ENCODE data around the gene GNLY.

DNA sequence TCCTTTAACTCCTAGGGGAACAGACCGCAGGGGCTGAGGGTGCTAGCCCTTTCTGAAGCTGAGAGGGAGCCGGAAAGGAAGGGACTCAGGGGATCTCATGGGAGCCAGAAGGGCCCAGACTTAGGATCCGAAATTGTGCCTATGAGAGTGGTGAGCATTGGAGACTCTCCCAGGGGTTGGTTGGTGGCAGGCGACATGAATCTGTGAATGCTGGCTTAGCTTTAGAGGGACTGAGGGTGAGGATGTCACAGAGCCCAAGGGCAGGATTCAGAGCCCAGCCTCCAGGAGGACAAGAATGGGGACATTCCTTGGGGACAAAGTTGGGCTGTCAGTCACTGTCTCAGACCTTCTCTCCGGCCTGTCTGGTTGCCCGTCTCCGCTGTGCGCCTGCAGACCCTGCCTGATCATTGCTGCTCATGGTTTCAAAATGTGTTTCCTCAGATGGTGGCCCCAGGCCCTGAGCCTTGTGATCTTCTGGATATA is 17.5 kb downstream of the GNLY start:
- TF ChIP-seq, protein P1, sequence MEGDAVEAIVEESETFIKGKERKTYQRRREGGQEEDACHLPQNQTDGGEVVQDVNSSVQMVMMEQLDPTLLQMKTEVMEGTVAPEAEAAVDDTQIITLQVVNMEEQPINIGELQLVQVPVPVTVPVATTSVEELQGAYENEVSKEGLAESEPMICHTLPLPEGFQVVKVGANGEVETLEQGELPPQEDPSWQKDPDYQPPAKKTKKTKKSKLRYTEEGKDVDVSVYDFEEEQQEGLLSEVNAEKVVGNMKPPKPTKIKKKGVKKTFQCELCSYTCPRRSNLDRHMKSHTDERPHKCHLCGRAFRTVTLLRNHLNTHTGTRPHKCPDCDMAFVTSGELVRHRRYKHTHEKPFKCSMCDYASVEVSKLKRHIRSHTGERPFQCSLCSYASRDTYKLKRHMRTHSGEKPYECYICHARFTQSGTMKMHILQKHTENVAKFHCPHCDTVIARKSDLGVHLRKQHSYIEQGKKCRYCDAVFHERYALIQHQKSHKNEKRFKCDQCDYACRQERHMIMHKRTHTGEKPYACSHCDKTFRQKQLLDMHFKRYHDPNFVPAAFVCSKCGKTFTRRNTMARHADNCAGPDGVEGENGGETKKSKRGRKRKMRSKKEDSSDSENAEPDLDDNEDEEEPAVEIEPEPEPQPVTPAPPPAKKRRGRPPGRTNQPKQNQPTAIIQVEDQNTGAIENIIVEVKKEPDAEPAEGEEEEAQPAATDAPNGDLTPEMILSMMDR (IDR thresholded peaks at IDR 0.05), result no peak
- TF ChIP-seq POLR2A (IDR thresholded peaks at IDR 0.05), result no peak

Measured in Peyer's patch (tissue), 4 donors.